H54 (cell line): ENCODE results near the gene JHY.

Source experiments
- DNase-seq: peaks from one replicate; pipeline ENCODE4 v3.0.0; 2011; ENCODE audit warnings: low spot score, mixed read lengths; ENCODE audit not compliant: insufficient read length
- FAIRE-seq: peaks from 3 replicates; lab custom pipeline; 2011; peaks lifted over from hg19 to GRCh38; lab: Jason Lieb, UNC
- POLR2A ChIP-seq: IDR thresholded peaks from 2 replicates; pipeline ENCODE4 v1.6.1; 2011; ENCODE audit warnings: low read depth, mild to moderate bottlenecking, low read length

JHY gene

GRCh38 chr11:122937983-122938382, 55.4 kb downstream of the JHY start:
- FAIRE-seq (no peak), DNase-seq (no peak)
- TF ChIP-seq POLR2A, result no peak

GRCh38 chr11:122938557-122938956, 56.0 kb downstream of the JHY start:
- no peak for DNase-seq
- FAIRE-seq, result no peak
- no peak for TF ChIP-seq POLR2A

- TF ChIP-seq POLR2A, result no peak
- DNase-seq, result no peak
These were observed 68.7 kb downstream of the JHY start for GRCh38 chr11:122951211-122951610.

GRCh38 chr11:122954455-122954854, 71.9 kb downstream of the JHY start:
- TF ChIP-seq POLR2A, result no peak
- FAIRE-seq (no peak), DNase-seq (no peak)

More at GRCh38 chr11:122951211-122951610, 68.7 kb downstream of the JHY start:
- FAIRE-seq, result no peak

GRCh38 chr11:122963961-122964360, 81.4 kb downstream of the JHY start:
- no peak for TF ChIP-seq POLR2A
- no peak for FAIRE-seq
- no peak for DNase-seq

GRCh38 chr11:122976061-122976733, 93.6 kb downstream of the JHY start:
- no peak for TF ChIP-seq POLR2A
- DNase-seq, result no peak
- no peak for FAIRE-seq

- FAIRE-seq (no peak), DNase-seq (no peak)
- TF ChIP-seq POLR2A, result no peak
These were observed 94.3 kb downstream of the JHY start for GRCh38 chr11:122976734-122977469.

- DNase-seq, result no peak
- no peak for TF ChIP-seq POLR2A
- no peak for FAIRE-seq
These were observed 95.1 kb downstream of the JHY start for GRCh38 chr11:122977470-122978298.

- FAIRE-seq (no peak), DNase-seq (no peak)
- no peak for TF ChIP-seq POLR2A
These were observed 95.7 kb downstream of the JHY start for GRCh38 chr11:122978299-122978620.

GRCh38 chr11:122979103-122979814, 96.7 kb downstream of the JHY start:
- FAIRE-seq, result no peak
- no peak for TF ChIP-seq POLR2A

GRCh38 chr11:122979815-122980595, 97.4 kb downstream of the JHY start:
- no peak for TF ChIP-seq POLR2A
- DNase-seq (no peak), FAIRE-seq (no peak)

More at GRCh38 chr11:122979103-122979814, 96.7 kb downstream of the JHY start:
- no peak for DNase-seq

- DNase-seq, result peak; percentile 27
- FAIRE-seq, result no peak
- no peak for TF ChIP-seq POLR2A
These were observed 99.1 kb downstream of the JHY start, which contains the start of gene BSX for GRCh38 chr11:122981388-122982264. Gene BSX, minus strand, starts transcription at chr11:122981834. Its CDS starts 163 bp downstream, at chr11:122981671.
